ENCODE results near the gene SERPINA10. TPM values are rescaled to one million over a fixed set of nuclear protein-coding genes. Genes with fewer than 3 reads are reported as not detected.

The SERPINA10 gene
- polyA plus RNA-seq, 1 donor from 2014 or later = not detected

DNA sequence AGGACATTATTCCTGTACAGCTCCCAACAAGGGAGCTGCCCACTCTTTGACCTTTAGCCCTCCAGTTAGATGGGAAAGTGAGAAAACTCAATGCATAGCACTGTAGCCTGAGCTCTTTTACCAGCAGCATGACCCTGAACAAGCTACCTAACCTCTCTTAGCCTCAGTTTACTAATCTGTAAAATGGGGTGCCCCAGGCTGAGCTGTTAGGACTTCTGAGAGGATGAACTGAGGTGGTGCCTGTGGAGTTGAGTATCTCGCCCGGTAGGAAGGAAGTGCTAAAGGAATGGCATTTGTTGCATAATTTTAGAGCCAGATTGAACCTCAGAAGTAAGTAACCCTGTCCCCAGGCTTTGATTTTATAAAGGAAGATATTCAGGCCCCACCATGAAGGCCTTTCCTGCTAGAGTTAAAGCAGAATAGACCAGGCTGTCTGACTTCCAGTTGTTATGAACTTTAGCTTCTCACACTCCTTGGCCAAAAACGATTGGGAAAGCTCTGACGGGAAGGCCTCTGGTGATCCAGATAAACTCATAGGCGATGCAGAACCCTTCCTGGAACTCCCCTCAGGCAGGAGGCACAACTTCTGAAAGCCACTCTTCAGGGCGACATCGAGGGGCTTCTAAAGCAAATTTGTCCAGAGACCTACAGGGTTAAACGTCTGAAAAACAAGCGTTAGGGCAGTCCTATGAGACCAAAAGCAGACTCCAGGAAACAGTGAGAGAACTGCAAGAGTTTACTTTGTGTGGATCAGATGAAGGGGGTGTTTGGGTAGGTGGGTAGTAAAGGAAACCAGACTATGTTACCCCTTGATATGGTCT, 2.5 kb upstream of the SERPINA10 start:
- Histone ChIP-seq H3K27me3 (ENCODE audit: insufficient read depth, low read depth, low read length) (no peaks in the 10 kb centered on the region), H2AFZ (ENCODE audit: low read depth, low read length) (no peak overlapping the region), H3K9me3 (ENCODE audit: low read length) (no peaks in the 10 kb centered on the region)

DNA sequence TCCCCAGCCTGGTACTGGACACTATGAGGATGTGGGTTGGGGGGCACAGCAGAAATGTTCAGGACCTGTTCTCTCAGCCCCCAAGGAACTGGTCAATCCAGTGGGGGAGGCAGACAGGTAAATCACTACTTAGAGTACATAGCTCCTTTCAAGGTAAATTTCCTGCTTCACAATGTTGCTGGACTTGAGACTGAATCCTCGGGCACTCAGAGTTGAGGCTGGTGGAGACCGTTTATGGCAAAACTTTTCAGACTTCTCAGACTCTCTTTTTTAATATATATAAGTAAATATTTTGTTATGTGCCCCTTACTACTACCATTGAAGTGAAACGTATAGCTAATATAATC, 483 bp upstream of the SERPINA10 start:
- H3K9me3 ChIP-seq (ENCODE audit: low read length) = no peaks in the 10 kb centered on the region
- H3K4me3 ChIP-seq (ENCODE audit: low read length) = no peak overlapping the region
- no peak for TF ChIP-seq EZH2 (IDR thresholded peaks at IDR 0.05; ENCODE audit: borderline replicate concordance, insufficient read depth, low read length, poor library complexity, severe bottlenecking)
- no peak for TF ChIP-seq POLR2AphosphoS5 (IDR thresholded peaks at IDR 0.05)
- no peak for TF ChIP-seq SMC3 (conservative IDR thresholded peaks at IDR 0.05; ENCODE audit: poor library complexity)
- TF ChIP-seq TAF1 (IDR thresholded peaks at IDR 0.05; ENCODE audit: low read depth) = no peak
- no peak for TF ChIP-seq RAD21 (conservative IDR thresholded peaks at IDR 0.05)
- no peak for TF ChIP-seq MXI1 (conservative IDR thresholded peaks at IDR 0.05; ENCODE audit: poor library complexity, severe bottlenecking)
- no peak for TF ChIP-seq REST (IDR thresholded peaks at IDR 0.05; ENCODE audit: borderline replicate concordance)
- TF ChIP-seq EP300 (conservative IDR thresholded peaks at IDR 0.05; ENCODE audit: poor library complexity, severe bottlenecking) = no peak
- TF ChIP-seq, protein P1, sequence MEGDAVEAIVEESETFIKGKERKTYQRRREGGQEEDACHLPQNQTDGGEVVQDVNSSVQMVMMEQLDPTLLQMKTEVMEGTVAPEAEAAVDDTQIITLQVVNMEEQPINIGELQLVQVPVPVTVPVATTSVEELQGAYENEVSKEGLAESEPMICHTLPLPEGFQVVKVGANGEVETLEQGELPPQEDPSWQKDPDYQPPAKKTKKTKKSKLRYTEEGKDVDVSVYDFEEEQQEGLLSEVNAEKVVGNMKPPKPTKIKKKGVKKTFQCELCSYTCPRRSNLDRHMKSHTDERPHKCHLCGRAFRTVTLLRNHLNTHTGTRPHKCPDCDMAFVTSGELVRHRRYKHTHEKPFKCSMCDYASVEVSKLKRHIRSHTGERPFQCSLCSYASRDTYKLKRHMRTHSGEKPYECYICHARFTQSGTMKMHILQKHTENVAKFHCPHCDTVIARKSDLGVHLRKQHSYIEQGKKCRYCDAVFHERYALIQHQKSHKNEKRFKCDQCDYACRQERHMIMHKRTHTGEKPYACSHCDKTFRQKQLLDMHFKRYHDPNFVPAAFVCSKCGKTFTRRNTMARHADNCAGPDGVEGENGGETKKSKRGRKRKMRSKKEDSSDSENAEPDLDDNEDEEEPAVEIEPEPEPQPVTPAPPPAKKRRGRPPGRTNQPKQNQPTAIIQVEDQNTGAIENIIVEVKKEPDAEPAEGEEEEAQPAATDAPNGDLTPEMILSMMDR (IDR thresholded peaks at IDR 0.05; ENCODE audit: poor library complexity, severe bottlenecking) = no peak
- H4K20me1 ChIP-seq (ENCODE audit: insufficient read depth) = no peaks in the 10 kb centered on the region
- H3K36me3 ChIP-seq (ENCODE audit: insufficient read depth, low read length) = no peaks in the 10 kb centered on the region
- H3K4me2 ChIP-seq (ENCODE audit: low read length) = no peak overlapping the region
- no peaks in the 10 kb centered on the region for H3K79me2 ChIP-seq (replicated peaks; ENCODE audit: insufficient read depth, low read length)
- H3K27me3 ChIP-seq (ENCODE audit: insufficient read depth, low read depth, low read length) = no peaks in the 10 kb centered on the region
- H2AFZ ChIP-seq (ENCODE audit: low read depth, low read length) = no peak overlapping the region
- H3K9me2 ChIP-seq (ENCODE audit: insufficient read depth, low read length) = no peaks in the 10 kb centered on the region
- H3F3A ChIP-seq (ENCODE audit: insufficient read depth, low read length, poor library complexity, severe bottlenecking) = no peaks in the 10 kb centered on the region
- no peak overlapping the region for H3K9ac ChIP-seq (ENCODE audit: low read length)
- no peak overlapping the region for H3K27ac ChIP-seq (ENCODE audit: low read length)

More for the DNA sequence above, 2.5 kb upstream of the SERPINA10 start:
- H3K4me2 ChIP-seq (ENCODE audit: low read length) = no peak overlapping the region
- no peaks in the 10 kb centered on the region for H4K20me1 ChIP-seq (ENCODE audit: insufficient read depth)
- no peaks in the 10 kb centered on the region for H3K36me3 ChIP-seq (ENCODE audit: insufficient read depth, low read length)
- H3K9me2 ChIP-seq (ENCODE audit: insufficient read depth, low read length) = no peaks in the 10 kb centered on the region
- TF ChIP-seq RAD21 (conservative IDR thresholded peaks at IDR 0.05) = no peak
- TF ChIP-seq TAF1 (IDR thresholded peaks at IDR 0.05; ENCODE audit: low read depth) = no peak
- no peak for TF ChIP-seq EZH2 (IDR thresholded peaks at IDR 0.05; ENCODE audit: borderline replicate concordance, insufficient read depth, low read length, poor library complexity, severe bottlenecking)
- TF ChIP-seq EP300 (conservative IDR thresholded peaks at IDR 0.05; ENCODE audit: poor library complexity, severe bottlenecking) = no peak
- H3K27ac ChIP-seq (ENCODE audit: low read length) = no peak overlapping the region
- no peaks in the 10 kb centered on the region for H3K79me2 ChIP-seq (replicated peaks; ENCODE audit: insufficient read depth, low read length)
- H3F3A ChIP-seq (ENCODE audit: insufficient read depth, low read length, poor library complexity, severe bottlenecking) = no peaks in the 10 kb centered on the region
- no peak overlapping the region for H3K4me3 ChIP-seq (ENCODE audit: low read length)
- H3K9ac ChIP-seq (ENCODE audit: low read length) = no peak overlapping the region

Data from neural cell (in vitro differentiated cells).